RCC 7860 (cell line): ENCODE data around the gene HMGXB3.
A peak's percentile ranks its signal among the peaks of the same experiment; 100 is the strongest.

ENCODE experiments used
- DNase-seq: peaks from one replicate; pipeline ENCODE4 v3.0.0-alpha.2; 2015; ENCODE audit warnings: low spot score
- FAIRE-seq: peaks from 2 replicates; lab custom pipeline; 2012; peaks lifted over from hg19 to GRCh38; lab: Jason Lieb, UNC

The HMGXB3 gene

GRCh38 chr5:150000256-150000989 lies at the start of gene HMGXB3, which contains the start of gene TIGD6:
HMGXB3 (plus strand) TSS chr5:150000739; CDS start chr5:150004853, 4,114 bp downstream.
TIGD6 (minus strand) TSS chr5:150000654; CDS start chr5:149996348, 4,306 bp downstream.
- DNase-seq (peak; percentile 87), FAIRE-seq (no peak)

- FAIRE-seq, result no peak
- DNase-seq, result no peak
These were observed 49.3 kb upstream of the HMGXB3 start for GRCh38 chr5:149951138-149951749.

GRCh38 chr5:149953436-149954121 lies 47.0 kb upstream of the HMGXB3 start:
- no peak for DNase-seq
- FAIRE-seq, result no peak

- no peak for FAIRE-seq
- DNase-seq, result no peak
These were observed 45.7 kb upstream of the HMGXB3 start for GRCh38 chr5:149954798-149955197.

GRCh38 chr5:149956685-149957084 lies 43.9 kb upstream of the HMGXB3 start:
- DNase-seq (no peak), FAIRE-seq (no peak)

GRCh38 chr5:149957855-149958254 lies 42.7 kb upstream of the HMGXB3 start:
- DNase-seq (peak; percentile 99), FAIRE-seq (peak; percentile 91)

- FAIRE-seq (peak; percentile 42), DNase-seq (peak; percentile 84)
These were observed 40.9 kb upstream of the HMGXB3 start for GRCh38 chr5:149959406-149960236.

GRCh38 chr5:149960272-149961185 lies 40.0 kb upstream of the HMGXB3 start, which contains the start of gene SLC26A2:
SLC26A2 (plus strand) TSS chr5:149960758; CDS start chr5:149977653, 16,895 bp downstream.
- peak; percentile 98 for DNase-seq
- FAIRE-seq, result peak; percentile 79

GRCh38 chr5:149961186-149961685 lies 39.3 kb upstream of the HMGXB3 start:
- FAIRE-seq (no peak), DNase-seq (no peak)

GRCh38 chr5:149961957-149962409 lies 38.6 kb upstream of the HMGXB3 start:
- FAIRE-seq (peak; percentile 58), DNase-seq (peak; percentile 64)

GRCh38 chr5:149962601-149963300 lies 37.8 kb upstream of the HMGXB3 start:
- FAIRE-seq (no peak), DNase-seq (no peak)

- DNase-seq, result no peak
- no peak for FAIRE-seq
These were observed 36.8 kb upstream of the HMGXB3 start for GRCh38 chr5:149963729-149964128.

GRCh38 chr5:149966946-149967345 lies 33.6 kb upstream of the HMGXB3 start:
- FAIRE-seq (no peak), DNase-seq (no peak)

GRCh38 chr5:149969181-149969930 lies 31.2 kb upstream of the HMGXB3 start:
- DNase-seq (no peak), FAIRE-seq (no peak)

- FAIRE-seq (no peak), DNase-seq (no peak)
These were observed 25.1 kb upstream of the HMGXB3 start for GRCh38 chr5:149975409-149975808.

- FAIRE-seq (no peak), DNase-seq (no peak)
These were observed 20.6 kb upstream of the HMGXB3 start for GRCh38 chr5:149979896-149980295.

- FAIRE-seq (no peak), DNase-seq (no peak)
These were observed 19.3 kb upstream of the HMGXB3 start for GRCh38 chr5:149981206-149981605.

- DNase-seq (no peak), FAIRE-seq (no peak)
These were observed 18.0 kb upstream of the HMGXB3 start for GRCh38 chr5:149982505-149982904.
